ENCODE results near the gene HPCAL1. TPM values are rescaled to one million over a fixed set of nuclear protein-coding genes. Genes with fewer than 3 reads are reported as not detected.
"Not testable (repeated sequence)": the region's sequence is repeated elsewhere in the genome, so short reads cannot be mapped to it uniquely, and the experiment has no call there.

HPCAL1 gene
- total RNA-seq, 1 donor: 34.7 TPM

- H3K4me3 ChIP-seq (ENCODE audit: low read length): no peak overlapping the region
- peaks cover 17% of the 10 kb centered on the region for H3K4me1 ChIP-seq (ENCODE audit: insufficient read depth, low read length)
- no peaks in the 10 kb centered on the region for H3K9me3 ChIP-seq (ENCODE audit: low read depth, low read length)
- no peaks in the 10 kb centered on the region for H3K27me3 ChIP-seq (ENCODE audit: insufficient read depth, low read length)
Observed at GRCh38 chr2:10452312-10452711, 149.6 kb downstream of the HPCAL1 start.

- H3K4me3 ChIP-seq (ENCODE audit: low read length): no peak overlapping the region
- peaks cover 13% of the 10 kb centered on the region for H3K4me1 ChIP-seq (ENCODE audit: insufficient read depth, low read length)
- no peaks in the 10 kb centered on the region for H3K27me3 ChIP-seq (ENCODE audit: insufficient read depth, low read length)
- no peaks in the 10 kb centered on the region for H3K9me3 ChIP-seq (ENCODE audit: low read depth, low read length)
Observed at GRCh38 chr2:10452956-10453904, 150.5 kb downstream of the HPCAL1 start.

- Histone ChIP-seq H3K27me3 (ENCODE audit: insufficient read depth, low read length) (no peaks in the 10 kb centered on the region), H3K4me1 (ENCODE audit: insufficient read depth, low read length) (peaks cover 10% of the 10 kb centered on the region), H3K9me3 (ENCODE audit: low read depth, low read length) (no peaks in the 10 kb centered on the region), H3K4me3 (ENCODE audit: low read length) (no peak overlapping the region)
Observed at GRCh38 chr2:10453905-10454298, 151.2 kb downstream of the HPCAL1 start.

- H3K9me3 ChIP-seq (ENCODE audit: low read depth, low read length): no peaks in the 10 kb centered on the region
- no peaks in the 10 kb centered on the region for H3K27me3 ChIP-seq (ENCODE audit: insufficient read depth, low read length)
- no peak overlapping the region for H3K4me3 ChIP-seq (ENCODE audit: low read length)
- peaks cover 4% of the 10 kb centered on the region for H3K4me1 ChIP-seq (ENCODE audit: insufficient read depth, low read length)
Observed at GRCh38 chr2:10454505-10454904, 151.8 kb downstream of the HPCAL1 start.

GRCh38 chr2:10457195-10457594, 154.5 kb downstream of the HPCAL1 start:
- H3K4me1 ChIP-seq (ENCODE audit: insufficient read depth, low read length); H3K9me3 ChIP-seq (ENCODE audit: low read depth, low read length); H3K4me3 ChIP-seq (ENCODE audit: low read length); H3K27me3 ChIP-seq (ENCODE audit: insufficient read depth, low read length): not testable (repeated sequence)

GRCh38 chr2:10457846-10458598, 155.3 kb downstream of the HPCAL1 start:
- H3K9me3 ChIP-seq (ENCODE audit: low read depth, low read length): no peaks in the 10 kb centered on the region
- no peaks in the 10 kb centered on the region for H3K27me3 ChIP-seq (ENCODE audit: insufficient read depth, low read length)
- no peak overlapping the region for H3K4me3 ChIP-seq (ENCODE audit: low read length)
- H3K4me1 ChIP-seq (ENCODE audit: insufficient read depth, low read length): no peaks in the 10 kb centered on the region

- H3K4me3 ChIP-seq (ENCODE audit: low read length): no peak overlapping the region
- H3K9me3 ChIP-seq (ENCODE audit: low read depth, low read length): no peaks in the 10 kb centered on the region
- H3K27me3 ChIP-seq (ENCODE audit: insufficient read depth, low read length): no peaks in the 10 kb centered on the region
- no peaks in the 10 kb centered on the region for H3K4me1 ChIP-seq (ENCODE audit: insufficient read depth, low read length)
Observed at GRCh38 chr2:10460366-10460796, 157.7 kb downstream of the HPCAL1 start.

- Histone ChIP-seq H3K4me3 (ENCODE audit: low read length) (no peak overlapping the region), H3K4me1 (ENCODE audit: insufficient read depth, low read length) (no peaks in the 10 kb centered on the region), H3K27me3 (ENCODE audit: insufficient read depth, low read length) (no peaks in the 10 kb centered on the region), H3K9me3 (ENCODE audit: low read depth, low read length) (no peaks in the 10 kb centered on the region)
Observed at GRCh38 chr2:10462178-10463083, 159.7 kb downstream of the HPCAL1 start.

GRCh38 chr2:10465910-10466309, 163.2 kb downstream of the HPCAL1 start:
- no peaks in the 10 kb centered on the region for H3K9me3 ChIP-seq (ENCODE audit: low read depth, low read length)
- no peaks in the 10 kb centered on the region for H3K4me1 ChIP-seq (ENCODE audit: insufficient read depth, low read length)
- H3K4me3 ChIP-seq (ENCODE audit: low read length): no peak overlapping the region
- H3K27me3 ChIP-seq (ENCODE audit: insufficient read depth, low read length): no peaks in the 10 kb centered on the region

- Histone ChIP-seq H3K4me3 (ENCODE audit: low read length) (no peak overlapping the region), H3K27me3 (ENCODE audit: insufficient read depth, low read length) (no peaks in the 10 kb centered on the region), H3K9me3 (ENCODE audit: low read depth, low read length) (no peaks in the 10 kb centered on the region), H3K4me1 (ENCODE audit: insufficient read depth, low read length) (no peaks in the 10 kb centered on the region)
Observed at GRCh38 chr2:10466801-10467200, 164.1 kb downstream of the HPCAL1 start.

- Histone ChIP-seq H3K27me3 (ENCODE audit: insufficient read depth, low read length) (no peaks in the 10 kb centered on the region), H3K4me3 (ENCODE audit: low read length) (no peak overlapping the region), H3K4me1 (ENCODE audit: insufficient read depth, low read length) (no peaks in the 10 kb centered on the region), H3K9me3 (ENCODE audit: low read depth, low read length) (no peaks in the 10 kb centered on the region)
Observed at GRCh38 chr2:10467401-10467800, 164.7 kb downstream of the HPCAL1 start.

GRCh38 chr2:10469301-10469700, 166.6 kb downstream of the HPCAL1 start:
- Histone ChIP-seq H3K4me1 (ENCODE audit: insufficient read depth, low read length) (no peaks in the 10 kb centered on the region), H3K4me3 (ENCODE audit: low read length) (no peak overlapping the region), H3K27me3 (ENCODE audit: insufficient read depth, low read length) (no peaks in the 10 kb centered on the region), H3K9me3 (ENCODE audit: low read depth, low read length) (no peaks in the 10 kb centered on the region)

GRCh38 chr2:10469955-10470608, 167.4 kb downstream of the HPCAL1 start:
- Histone ChIP-seq H3K4me1 (ENCODE audit: insufficient read depth, low read length) (no peaks in the 10 kb centered on the region), H3K4me3 (ENCODE audit: low read length) (no peak overlapping the region), H3K9me3 (ENCODE audit: low read depth, low read length) (no peaks in the 10 kb centered on the region), H3K27me3 (ENCODE audit: insufficient read depth, low read length) (no peaks in the 10 kb centered on the region)

GRCh38 chr2:10471046-10471571, 168.4 kb downstream of the HPCAL1 start:
- Histone ChIP-seq H3K4me1 (ENCODE audit: insufficient read depth, low read length) (no peaks in the 10 kb centered on the region), H3K9me3 (ENCODE audit: low read depth, low read length) (no peaks in the 10 kb centered on the region), H3K4me3 (ENCODE audit: low read length) (no peak overlapping the region)

More at GRCh38 chr2:10471046-10471571, 168.4 kb downstream of the HPCAL1 start:
- H3K27me3 ChIP-seq (ENCODE audit: insufficient read depth, low read length): no peaks in the 10 kb centered on the region
